SK-N-MC (cell line): ENCODE results near the gene ANAPC7.
"Not testable (repeated sequence)": the region's sequence is repeated elsewhere in the genome, so short reads cannot be mapped to it uniquely, and the experiment has no call there.

Experiments used
- EZH2 ChIP-seq: fragments of 200-600 bp; sonication (generic); IDR thresholded peaks from one replicate; pipeline ENCODE4 v1.6.1; 2017; ENCODE audit warnings: antibody characterized with exemption
- FOXP2 ChIP-seq: optimal IDR thresholded peaks from 2 replicates; pipeline ENCODE3; 2011; ENCODE audit warnings: mild to moderate bottlenecking, moderate library complexity; ENCODE audit not compliant: insufficient read depth; ENCODE audit errors: extremely low read length, control extremely low read depth
- POLR2AphosphoS5 ChIP-seq: IDR thresholded peaks from 2 replicates; pipeline ENCODE4 v1.6.1; 2012; ENCODE audit warnings: mild to moderate bottlenecking, low read depth, low read length, borderline replicate concordance

- not testable (repeated sequence) for TF ChIP-seq FOXP2, EZH2, POLR2AphosphoS5
Measured at GRCh38 chr12:110378131-110378790, 25.2 kb downstream of the ANAPC7 start.
